Measurements from ENCODE around the gene SLC8A3.

SLC8A3 gene

GRCh38 chr14:70045844-70046535, 142.8 kb downstream of the SLC8A3 start:
- Histone ChIP-seq H2AFZ (ENCODE audit: insufficient read depth, low read length, poor library complexity) (no peak overlapping the region), H3K4ac (ENCODE audit: low read depth, low read length) (no peak overlapping the region), H3K4me2 (ENCODE audit: low read length) (no peak overlapping the region), H2BK120ac (ENCODE audit: insufficient read depth, low read length, poor library complexity) (no peak overlapping the region), H2BK12ac (ENCODE audit: low read length) (no peak overlapping the region), H3K18ac (ENCODE audit: low read length) (no peak overlapping the region), H3K9me3 (ENCODE audit: insufficient read depth, low read depth, low read length) (peaks cover 1% of the 10 kb centered on the region), H4K91ac (ENCODE audit: low read depth, low read length) (no peak overlapping the region), H3K27ac (ENCODE audit: low read depth, low read length) (no peak overlapping the region), H2AK5ac (ENCODE audit: low read length) (no peak overlapping the region), H3K14ac (ENCODE audit: low read length) (no peak overlapping the region), H3K79me1 (ENCODE audit: low read length) (no peaks in the 10 kb centered on the region), H4K8ac (ENCODE audit: low read depth, low read length) (no peak overlapping the region), H3K4me3 (ENCODE audit: low read depth, low read length) (no peak overlapping the region), H2BK5ac (ENCODE audit: low read depth, low read length, poor library complexity) (no peak overlapping the region), H3K79me2 (ENCODE audit: control insufficient read depth, insufficient read depth, low read length, poor library complexity) (no peaks in the 10 kb centered on the region), H3K4me1 (ENCODE audit: control insufficient read depth in 1 of 2, insufficient read depth in 2 of 2, low read length in 2 of 2) (no peaks in the 10 kb centered on the region), H3K27me3 (ENCODE audit: insufficient read depth, low read length) (no peaks in the 10 kb centered on the region), H3K9ac (ENCODE audit: low read length) (no peak overlapping the region), H3K23ac (ENCODE audit: low read length) (no peak overlapping the region), H4K12ac (ENCODE audit: low read depth, low read length) (no peak overlapping the region), H3K36me3 (ENCODE audit: control insufficient read depth in 1 of 2, insufficient read depth in 2 of 2, low read length in 2 of 2) (no peaks in the 10 kb centered on the region)
- no CpG with 5 or more reads among the region's 22 CpGs for WGBS (ENCODE audit: extremely low coverage, insufficient coverage, insufficient read length)
- peak; percentile 56 to 80 for DNase-seq

- H3K79me2 ChIP-seq (ENCODE audit: control insufficient read depth, insufficient read depth, low read length, poor library complexity) = no peaks in the 10 kb centered on the region
- H3K9me3 ChIP-seq (ENCODE audit: insufficient read depth, low read depth, low read length) = peaks cover 1% of the 10 kb centered on the region
- no peak overlapping the region for H4K91ac ChIP-seq (ENCODE audit: low read depth, low read length)
- H4K12ac ChIP-seq (ENCODE audit: low read depth, low read length) = no peak overlapping the region
- no peak overlapping the region for H3K27ac ChIP-seq (ENCODE audit: low read depth, low read length)
- no peaks in the 10 kb centered on the region for H3K36me3 ChIP-seq (ENCODE audit: control insufficient read depth in 1 of 2, insufficient read depth in 2 of 2, low read length in 2 of 2)
- H3K4me3 ChIP-seq (ENCODE audit: low read depth, low read length) = no peak overlapping the region
- no peak overlapping the region for H3K4ac ChIP-seq (ENCODE audit: low read depth, low read length)
- H3K79me1 ChIP-seq (ENCODE audit: low read length) = no peaks in the 10 kb centered on the region
- no peak overlapping the region for H2BK5ac ChIP-seq (ENCODE audit: low read depth, low read length, poor library complexity)
- no peak for DNase-seq
- H3K4me2 ChIP-seq (ENCODE audit: low read length) = no peak overlapping the region
- H3K18ac ChIP-seq (ENCODE audit: low read length) = no peak overlapping the region
- no peak overlapping the region for H2BK120ac ChIP-seq (ENCODE audit: insufficient read depth, low read length, poor library complexity)
- no peak overlapping the region for H3K14ac ChIP-seq (ENCODE audit: low read length)
- no CpG with 5 or more reads among the region's 4 CpGs for WGBS (ENCODE audit: extremely low coverage, insufficient coverage, insufficient read length)
- no peak overlapping the region for H2BK12ac ChIP-seq (ENCODE audit: low read length)
- H2AK5ac ChIP-seq (ENCODE audit: low read length) = no peak overlapping the region
- H3K27me3 ChIP-seq (ENCODE audit: insufficient read depth, low read length) = no peaks in the 10 kb centered on the region
- no peak overlapping the region for H2AFZ ChIP-seq (ENCODE audit: insufficient read depth, low read length, poor library complexity)
- no peak overlapping the region for H3K23ac ChIP-seq (ENCODE audit: low read length)
- no peak overlapping the region for H3K9ac ChIP-seq (ENCODE audit: low read length)
- H4K8ac ChIP-seq (ENCODE audit: low read depth, low read length) = no peak overlapping the region
- no peaks in the 10 kb centered on the region for H3K4me1 ChIP-seq (ENCODE audit: control insufficient read depth in 1 of 2, insufficient read depth in 2 of 2, low read length in 2 of 2)
Observed at GRCh38 chr14:70045310-70045709, 143.4 kb downstream of the SLC8A3 start.

GRCh38 chr14:70043001-70043400, 145.8 kb downstream of the SLC8A3 start:
- no peaks in the 10 kb centered on the region for H3K27me3 ChIP-seq (ENCODE audit: insufficient read depth, low read length)
- no CpG with 5 or more reads among the region's 2 CpGs for WGBS (ENCODE audit: extremely low coverage, insufficient coverage, insufficient read length)

GRCh38 chr14:70036665-70037064, 152.1 kb downstream of the SLC8A3 start:
- Histone ChIP-seq H3K9me3 (ENCODE audit: insufficient read depth, low read depth, low read length) (no peaks in the 10 kb centered on the region), H3K23ac (ENCODE audit: low read length) (no peak overlapping the region), H4K12ac (ENCODE audit: low read depth, low read length) (no peak overlapping the region), H2AFZ (ENCODE audit: insufficient read depth, low read length, poor library complexity) (no peak overlapping the region), H2BK12ac (ENCODE audit: low read length) (no peak overlapping the region), H3K14ac (ENCODE audit: low read length) (no peak overlapping the region), H3K9ac (ENCODE audit: low read length) (no peak overlapping the region), H4K8ac (ENCODE audit: low read depth, low read length) (no peak overlapping the region), H4K91ac (ENCODE audit: low read depth, low read length) (no peak overlapping the region), H3K4ac (ENCODE audit: low read depth, low read length) (no peak overlapping the region), H3K18ac (ENCODE audit: low read length) (no peak overlapping the region), H3K79me1 (ENCODE audit: low read length) (no peaks in the 10 kb centered on the region), H3K36me3 (ENCODE audit: control insufficient read depth in 1 of 2, insufficient read depth in 2 of 2, low read length in 2 of 2) (no peaks in the 10 kb centered on the region), H3K4me2 (ENCODE audit: low read length) (no peak overlapping the region), H3K27ac (ENCODE audit: low read depth, low read length) (no peak overlapping the region), H3K79me2 (ENCODE audit: control insufficient read depth, insufficient read depth, low read length, poor library complexity) (no peaks in the 10 kb centered on the region), H3K4me3 (ENCODE audit: low read depth, low read length) (no peak overlapping the region), H3K4me1 (ENCODE audit: control insufficient read depth in 1 of 2, insufficient read depth in 2 of 2, low read length in 2 of 2) (peaks cover 5 to 6% of the 10 kb centered on the region in 2 experiments), H3K27me3 (ENCODE audit: insufficient read depth, low read length) (no peaks in the 10 kb centered on the region), H2AK5ac (ENCODE audit: low read length) (no peak overlapping the region), H2BK5ac (ENCODE audit: low read depth, low read length, poor library complexity) (no peak overlapping the region), H2BK120ac (ENCODE audit: insufficient read depth, low read length, poor library complexity) (no peak overlapping the region)
- DNase-seq = no peak
- WGBS (ENCODE audit: extremely low coverage, insufficient coverage, insufficient read length) = no CpG with 5 or more reads among the region's 1 CpG

More at GRCh38 chr14:70043001-70043400, 145.8 kb downstream of the SLC8A3 start:
- Histone ChIP-seq H3K4me1 (ENCODE audit: control insufficient read depth in 1 of 2, insufficient read depth in 2 of 2, low read length in 2 of 2) (no peaks in the 10 kb centered on the region), H3K23ac (ENCODE audit: low read length) (no peak overlapping the region), H3K79me1 (ENCODE audit: low read length) (no peaks in the 10 kb centered on the region), H2BK12ac (ENCODE audit: low read length) (no peak overlapping the region), H3K27ac (ENCODE audit: low read depth, low read length) (no peak overlapping the region), H2AK5ac (ENCODE audit: low read length) (no peak overlapping the region), H3K36me3 (ENCODE audit: control insufficient read depth in 1 of 2, insufficient read depth in 2 of 2, low read length in 2 of 2) (no peaks in the 10 kb centered on the region), H3K4me2 (ENCODE audit: low read length) (no peak overlapping the region), H4K91ac (ENCODE audit: low read depth, low read length) (no peak overlapping the region), H2BK5ac (ENCODE audit: low read depth, low read length, poor library complexity) (no peak overlapping the region), H3K9ac (ENCODE audit: low read length) (no peak overlapping the region), H3K4me3 (ENCODE audit: low read depth, low read length) (no peak overlapping the region), H2BK120ac (ENCODE audit: insufficient read depth, low read length, poor library complexity) (no peak overlapping the region), H3K9me3 (ENCODE audit: insufficient read depth, low read depth, low read length) (no peaks in the 10 kb centered on the region), H4K12ac (ENCODE audit: low read depth, low read length) (no peak overlapping the region), H3K14ac (ENCODE audit: low read length) (no peak overlapping the region), H4K8ac (ENCODE audit: low read depth, low read length) (no peak overlapping the region), H3K4ac (ENCODE audit: low read depth, low read length) (no peak overlapping the region), H3K79me2 (ENCODE audit: control insufficient read depth, insufficient read depth, low read length, poor library complexity) (no peaks in the 10 kb centered on the region), H2AFZ (ENCODE audit: insufficient read depth, low read length, poor library complexity) (no peak overlapping the region), H3K18ac (ENCODE audit: low read length) (no peak overlapping the region)
- DNase-seq = no peak
